GM23338 (cell line): ENCODE measurements around the gene ATF2. TPM values are rescaled to one million over a fixed set of nuclear protein-coding genes. Genes with fewer than 3 reads are reported as not detected.

Experiments
- ATAC-seq: fragments of 200-7000 bp; cut with Tn5 transposase; 3 replicates; pipeline ENCODE4 v1.9.1; 2020
- DNase-seq: peaks from one replicate; pipeline ENCODE4 v3.0.0-alpha.2; 2015; ENCODE audit warnings: low spot score
- H2AFZ ChIP-seq: fragments of 200-600 bp; sonication (generic); 2 replicates; pipeline ENCODE4 v1.8.0; 2016; ENCODE audit warnings: antibody characterized with exemption, mild to moderate bottlenecking, moderate library complexity
- H3F3A ChIP-seq: fragments of 200-600 bp; sonication (generic); replicated peaks from 2 replicates; pipeline ENCODE4 v1.8.0; 2017; ENCODE audit warnings: antibody characterized with exemption, mixed run types, low read depth
- H3K27ac ChIP-seq: fragments of 200-600 bp; sonication (generic); 2 replicates; pipeline ENCODE4 v1.6.1; 2016; ENCODE audit warnings: low read depth
- H3K27me3 ChIP-seq: fragments of 200-600 bp; sonication (generic); 2 replicates; pipeline ENCODE4 v1.8.0; 2016; ENCODE audit warnings: mild to moderate bottlenecking, mixed run types, moderate library complexity; ENCODE audit not compliant: insufficient read depth
- H3K36me3 ChIP-seq: fragments of 200-600 bp; sonication (generic); 2 replicates; pipeline ENCODE4 v1.8.0; 2016; ENCODE audit warnings: mild to moderate bottlenecking; ENCODE audit not compliant: insufficient read depth
- H3K4me1 ChIP-seq: fragments of 200-600 bp; sonication (generic); 2 replicates; pipeline ENCODE4 v1.8.0; 2016; ENCODE audit warnings: mild to moderate bottlenecking, moderate library complexity; ENCODE audit not compliant: insufficient read depth
- H3K4me2 ChIP-seq: fragments of 200-600 bp; sonication (generic); 2 replicates; pipeline ENCODE4 v1.7.1; 2017; ENCODE audit warnings: mixed run types
- H3K4me3 ChIP-seq: fragments of 200-600 bp; sonication (generic); 2 replicates; pipeline ENCODE4 v1.6.1; 2016; ENCODE audit warnings: mixed run types
- H3K79me2 ChIP-seq: fragments of 200-600 bp; sonication (generic); replicated peaks from 2 replicates; pipeline ENCODE4 v1.8.0; 2017; ENCODE audit warnings: mild to moderate bottlenecking; ENCODE audit not compliant: insufficient read depth
- H3K9me2 ChIP-seq: fragments of 200-600 bp; sonication (generic); 2 replicates; pipeline ENCODE4 v1.8.0; 2017; ENCODE audit not compliant: insufficient read depth
- H4K20me1 ChIP-seq: fragments of 200-600 bp; sonication (generic); replicated peaks from 2 replicates; pipeline ENCODE4 v1.8.0; 2017; ENCODE audit warnings: mild to moderate bottlenecking; ENCODE audit not compliant: insufficient read depth
- H3K27ac Mint-ChIP-seq: 2 replicates; pipeline ENCODE4 v1.8.0; 2020; ENCODE audit warnings: inconsistent platforms, mild to moderate bottlenecking, moderate library complexity, mixed read lengths
- H3K27me3 Mint-ChIP-seq: 3 replicates; pipeline ENCODE4 v1.8.0; 2022; ENCODE audit warnings: low read depth, mild to moderate bottlenecking, moderate library complexity, mixed read lengths, inconsistent platforms; ENCODE audit not compliant: insufficient read depth, poor library complexity
- H3K36me3 Mint-ChIP-seq: 3 replicates; pipeline ENCODE4 v1.8.0; 2021; ENCODE audit warnings: low read depth, mild to moderate bottlenecking, inconsistent platforms, moderate library complexity, mixed read lengths
- H3K4me1 Mint-ChIP-seq: 3 replicates; pipeline ENCODE4 v1.8.0; 2020; ENCODE audit warnings: mild to moderate bottlenecking, inconsistent platforms, mixed read lengths
- H3K4me3 Mint-ChIP-seq: 3 replicates; pipeline ENCODE4 v1.8.0; 2021; ENCODE audit warnings: moderate library complexity, mild to moderate bottlenecking, inconsistent platforms, mixed read lengths
- H3K9me3 Mint-ChIP-seq: 3 replicates; pipeline ENCODE4 v1.8.0; 2020; ENCODE audit warnings: moderate library complexity, mild to moderate bottlenecking, inconsistent platforms, mixed read lengths
- CTCF ChIP-seq, 2 experiments: fragments of 200-600 bp in 1 of 2; sonication (generic) in 1 of 2; conservative IDR thresholded peaks; 2 replicates each; pipeline versions ENCODE4 v1.5.1 to v1.6.1; 2016 to 2017; ENCODE audit warnings: antibody characterized with exemption in 2 of 2, low read depth in 2 of 2, mild to moderate bottlenecking in 2 of 2, moderate library complexity in 1 of 2
- ETS1 ChIP-seq: IDR thresholded peaks from 2 replicates; pipeline ENCODE4 v1.6.1; 2016; ENCODE audit warnings: antibody characterized with exemption
- NANOG ChIP-seq: IDR thresholded peaks from 2 replicates; pipeline ENCODE4 v1.6.1; 2016; ENCODE audit warnings: antibody characterized with exemption, borderline replicate concordance
- POLR2AphosphoS5 ChIP-seq: IDR thresholded peaks from 2 replicates; pipeline ENCODE4 v1.6.1; 2016; ENCODE audit warnings: antibody characterized with exemption, low read depth
- REST ChIP-seq: IDR thresholded peaks from one replicate; pipeline ENCODE4 v1.6.1; 2018; ENCODE audit warnings: antibody characterized with exemption; ENCODE audit not compliant: unreplicated experiment
- ZNF331 ChIP-seq: fragments of 250-450 bp; sonication (Bioruptor Pico); IDR thresholded peaks from 2 replicates; pipeline ENCODE4 v1.5.0; 2020; ENCODE audit warnings: low read depth, mild to moderate bottlenecking, moderate library complexity
- ZNF462 ChIP-seq: fragments of 250-450 bp; sonication (Bioruptor Pico); IDR thresholded peaks from 2 replicates; pipeline ENCODE4 v1.5.0; 2020; ENCODE audit warnings: mild to moderate bottlenecking, moderate library complexity
- polyA plus RNA-seq: library from polyadenylated mRNA; unstranded; fragments of >200 nt; fragmentation: Nextera tagmentation; extraction: Ambion mirVana; gene quantifications from 2 replicates; pipeline ENCODE4 v1.2.1, GENCODE V29; 2016
- total RNA-seq: library from RNA; depleted of rRNA; stranded (reverse); fragments of >200 nt; shearing (Covaris generic); gene quantifications from 2 replicates; pipeline ENCODE4 v1.2.3, GENCODE V29; 2014

Gene ATF2
- total and polyA plus RNA-seq, 2 experiments from 2014 or later = 23.6 to 56.2 TPM

- TF ChIP-seq ZNF462 (CRISPR knock-in tag) (no peak), ETS1 (no peak)
Measured at GRCh38 chr2:175101514-175101913, 66.5 kb downstream of the ATF2 start (continued).

- H3K27ac Mint-ChIP-seq = no peak overlapping the region
- no peaks in the 10 kb centered on the region for H4K20me1 ChIP-seq
- TF ChIP-seq POLR2AphosphoS5 = no peak
- TF ChIP-seq NANOG = no peak
- TF ChIP-seq REST = no peak
- TF ChIP-seq CTCF (conservative IDR thresholded peaks at IDR 0.05; ENCODE audit: low read depth in 2 of 2) = no peak
- no peak for TF ChIP-seq ZNF331
Measured at GRCh38 chr2:175097297-175097696, 70.7 kb downstream of the ATF2 start.

More at GRCh38 chr2:175097297-175097696, 70.7 kb downstream of the ATF2 start:
- no peak overlapping the region for H2AFZ ChIP-seq
- no peaks in the 10 kb centered on the region for H3F3A ChIP-seq
- Mint-ChIP-seq H3K9me3 (peaks cover 3% of the 10 kb centered on the region; the same call in 1 of the 3 replicates), H3K27me3 (no peaks in the 10 kb centered on the region), H3K4me1 (no peaks in the 10 kb centered on the region), H3K4me3 (no peak overlapping the region), H3K36me3 (peaks cover 47% of the 10 kb centered on the region)
- no peak overlapping the region for H3K4me3 ChIP-seq
- no peaks in the 10 kb centered on the region for H3K79me2 ChIP-seq
- peaks cover 16% of the 10 kb centered on the region; the same call in 1 of the 2 replicates for H3K36me3 ChIP-seq
- DNase-seq = no peak
- no peaks in the 10 kb centered on the region for H3K27me3 ChIP-seq
- no peak for ATAC-seq
- H3K4me1 ChIP-seq = no peaks in the 10 kb centered on the region
- no peaks in the 10 kb centered on the region for H3K9me2 ChIP-seq
- no peak overlapping the region for H3K4me2 ChIP-seq
- no peak overlapping the region for H3K27ac ChIP-seq
